GM12878 (cell line): Measurements from ENCODE around the gene FUT8. TPM values are rescaled to one million over a fixed set of nuclear protein-coding genes. Genes with fewer than 3 reads are reported as not detected.

Experiments used
- ATAC-seq: fragments of 200-7000 bp; cut with Tn5 transposase; 3 replicates; pipeline ENCODE4 v1.9.1; 2020; ENCODE audit warnings: mild to moderate bottlenecking, moderate library complexity
- BruUV-seq: library from RNA; stranded (reverse); fragments of 400-500 nt; replicated peaks from 2 replicates; lab custom pipeline; 2021; lab: Mats Ljungman, UMichigan
- CTCF ChIA-PET: fragments of 300-600 bp; sonication (Branson Sonifier 250); formaldehyde crosslinking; extraction: SDS; loops from one replicate; lab custom pipeline; 2021; ENCODE audit warnings: inconsistent platforms; lab: Yijun Ruan, JAX
- POLR2A ChIA-PET: fragments of 350-600 bp; formaldehyde crosslinking; extraction: SDS; loops from one replicate; lab custom pipeline; 2021; ENCODE audit warnings: inconsistent platforms; lab: Charles Lee
- RAD21 ChIA-PET: fragments of 300-600 bp; sonication (Branson Sonifier 250); formaldehyde crosslinking; loops from one replicate; lab custom pipeline; 2023; ENCODE audit warnings: antibody characterized with exemption; ENCODE audit not compliant: unreplicated experiment; lab: Charles Lee
- SMC1A ChIA-PET: fragments of 300-600 bp; sonication (Branson Sonifier 250); formaldehyde crosslinking; loops from one replicate; lab custom pipeline; 2023; ENCODE audit not compliant: unreplicated experiment, uncharacterized antibody; lab: Charles Lee
- DNase-seq: peaks from one replicate; pipeline ENCODE4 v3.0.0-alpha.2; 2011; ENCODE audit warnings: low read depth, low spot score
- FAIRE-seq: peaks from 3 replicates; lab custom pipeline; 2011; peaks lifted over from hg19 to GRCh38; lab: Jason Lieb, UNC
- H2AFZ ChIP-seq: 2 replicates; pipeline ENCODE4 v1.6.0; 2011; ENCODE audit warnings: low read depth, low read length, control low read depth; ENCODE audit not compliant: control insufficient read depth
- H3K27ac ChIP-seq: 2 replicates; pipeline ENCODE4 v1.5.1; 2011; ENCODE audit warnings: control low read depth; ENCODE audit not compliant: control insufficient read depth, insufficient read depth
- H3K27me3 ChIP-seq, 2 experiments: replicated peaks in 1 of 2; 2 replicates each; pipeline versions ENCODE4 v1.6.0 to v1.6.1; 2011; ENCODE audit warnings: low read length in 1 of 2; ENCODE audit not compliant: control insufficient read depth in 2 of 2, insufficient read depth in 2 of 2
- H3K36me3 ChIP-seq, 2 experiments: 2 replicates each; pipeline ENCODE4 v1.5.1; 2011; ENCODE audit warnings: low read length in 1 of 2; ENCODE audit not compliant: control insufficient read depth in 2 of 2, insufficient read depth in 2 of 2
- H3K4me1 ChIP-seq: 2 replicates; pipeline ENCODE4 v1.6.1; 2011; ENCODE audit warnings: mild to moderate bottlenecking, low read length, moderate library complexity, mixed read lengths; ENCODE audit not compliant: control insufficient read depth, insufficient read depth
- H3K4me2 ChIP-seq: 2 replicates; pipeline ENCODE4 v1.6.0; 2011; ENCODE audit warnings: control low read depth; ENCODE audit not compliant: control insufficient read depth, insufficient read depth
- H3K4me3 ChIP-seq: fragments of 200-600 bp; sonication (generic); 2 replicates; pipeline ENCODE4 v1.5.1; 2016
- H3K79me2 ChIP-seq: 2 replicates; pipeline ENCODE4 v1.6.0; 2011; ENCODE audit warnings: low read length; ENCODE audit not compliant: control insufficient read depth, insufficient read depth
- H3K9ac ChIP-seq: 2 replicates; pipeline ENCODE4 v1.8.0; 2011; ENCODE audit warnings: low read length, control low read depth, mixed read lengths; ENCODE audit not compliant: control insufficient read depth, insufficient read depth
- H3K9me3 ChIP-seq: replicated peaks from 3 replicates; pipeline ENCODE4 v1.5.1; 2011; ENCODE audit warnings: mild to moderate bottlenecking, low read length; ENCODE audit not compliant: control insufficient read depth, insufficient read depth
- H4K20me1 ChIP-seq: 2 replicates; pipeline ENCODE4 v1.6.0; 2011; ENCODE audit not compliant: control insufficient read depth, insufficient read depth
- CEBPB ChIP-seq, 2 experiments: fragments of 150-350 bp in 1 of 2; IDR thresholded peaks; 2 replicates each; pipeline ENCODE4 v1.6.1; 2012 to 2014; ENCODE audit warnings: low read depth in 2 of 2, low read length in 2 of 2, borderline replicate concordance in 1 of 2, inconsistent platforms in 1 of 2
- CHD1 ChIP-seq: IDR thresholded peaks from 2 replicates; pipeline ENCODE4 v1.6.1; 2012; ENCODE audit warnings: low read depth, low read length, improper control_type of control experiment
- DPF2 ChIP-seq: fragments of 450-650 bp; IDR thresholded peaks from 2 replicates; pipeline ENCODE4 v1.6.1; 2017; ENCODE audit warnings: mild to moderate bottlenecking
- IKZF2 ChIP-seq, 2 experiments: fragments of 450-650 bp; IDR thresholded peaks; 2 replicates each; pipeline ENCODE4 v1.6.1; 2017; ENCODE audit warnings: mild to moderate bottlenecking in 2 of 2, moderate library complexity in 2 of 2
- JUNB ChIP-seq: IDR thresholded peaks from 2 replicates; pipeline ENCODE4 v1.6.1; 2016; ENCODE audit warnings: antibody characterized with exemption, mild to moderate bottlenecking
- LARP7 ChIP-seq: fragments of 450-650 bp; IDR thresholded peaks from 2 replicates; pipeline ENCODE4 v1.6.1; 2017; ENCODE audit warnings: mild to moderate bottlenecking
- MXI1 ChIP-seq: fragments of 150-350 bp; IDR thresholded peaks from 2 replicates; pipeline ENCODE4 v1.6.1; 2011; ENCODE audit warnings: low read depth, mild to moderate bottlenecking, inconsistent platforms, low read length, improper control_type of control experiment
- NFXL1 ChIP-seq: fragments of 450-650 bp; IDR thresholded peaks from 2 replicates; pipeline ENCODE4 v1.6.1; 2017; ENCODE audit warnings: antibody characterized with exemption, mild to moderate bottlenecking, borderline replicate concordance
- SREBF1 ChIP-seq: IDR thresholded peaks from 2 replicates; pipeline ENCODE4 v1.6.1; 2012; ENCODE audit warnings: mild to moderate bottlenecking, low read length
- TBL1XR1 ChIP-seq: IDR thresholded peaks from 2 replicates; pipeline ENCODE4 v1.6.1; 2012; ENCODE audit warnings: low read depth, low read length, improper control_type of control experiment
- TCF12 ChIP-seq: IDR thresholded peaks from 2 replicates; pipeline ENCODE4 v1.6.1; 2011; ENCODE audit warnings: low read depth, mild to moderate bottlenecking, low read length
- ZSCAN29 ChIP-seq: fragments of 450-650 bp; IDR thresholded peaks from 2 replicates; pipeline ENCODE4 v1.6.1; 2017; ENCODE audit warnings: mild to moderate bottlenecking, moderate library complexity
- WGBS: methylation state at CpG from one replicate; pipeline ENCODE4 v1.1.6; 2016; ENCODE audit warnings: low lambda C conversion rate; ENCODE audit not compliant: insufficient replicate concordance, insufficient coverage; ENCODE audit errors: missing lambda C conversion rate; 5-methylcytosine and 5-hydroxymethylcytosine counted together
- in situ Hi-C: fragments of 300-500 bp; cut with MboI; formaldehyde crosslinking; loops from 9 replicates; pipeline ENCODE4 v1.14.3; 2018; ENCODE audit warnings: mixed read lengths
- intact Hi-C: fragments of 100-400 bp; cut with micrococcal nuclease; formaldehyde crosslinking; loops from one replicate; pipeline ENCODE4 v1.14.2; 2022; ENCODE audit not compliant: unreplicated experiment
- polyA plus RNA-seq, 11 experiments: library from polyadenylated mRNA; depleted of rRNA in 4 of 11; unstranded in 6 of 11; stranded (reverse) in 5 of 11; fragments of >200 nt; fragmentation: Nextera tagmentation in 4 of 11; fragmentation: Illumina TruSeq in 1 of 11; extraction: Ambion mirVana in 4 of 11; extraction: Trizol in 1 of 11; gene quantifications; 1 replicate in 1 of 11; 2 replicates in 10 of 11; pipeline versions ENCODE4 v1.2.1 to v1.2.3, GENCODE V29; 2011 to 2016; ENCODE audit warnings: inconsistent platforms in 2 of 11, missing spikeins in 2 of 11, low read depth in 1 of 11
- total RNA-seq, 4 experiments: library from RNA; depleted of rRNA in 3 of 4; stranded (reverse); fragments of >200 nt in 3 of 4; fragmentation: Illumina TruSeq in 1 of 4; extraction: Trizol in 1 of 4; gene quantifications; 2 replicates each; pipeline versions ENCODE4 v1.2.1 to v1.2.3, GENCODE V29; 2013 to 2021
- TF ChIP-seq, protein P1 (sequence below): IDR thresholded peaks from 2 replicates; pipeline ENCODE4 v1.6.1; 2011; ENCODE audit warnings: low read depth, mild to moderate bottlenecking, low read length, moderate library complexity, borderline replicate concordance; ENCODE audit errors: extremely low read depth
- TF ChIP-seq, protein P2 (sequence below): fragments of 450-650 bp; IDR thresholded peaks from 2 replicates; pipeline ENCODE4 v1.6.1; 2017; ENCODE audit warnings: mild to moderate bottlenecking, moderate library complexity
- TF ChIP-seq, protein P3 (sequence below): IDR thresholded peaks from 2 replicates; pipeline ENCODE4 v1.6.1; 2011; ENCODE audit warnings: borderline replicate concordance, low read depth, mild to moderate bottlenecking, moderate library complexity, mixed read lengths, low read length; ENCODE audit not compliant: insufficient read depth; ENCODE audit errors: extremely low read length
- TF ChIP-seq, protein P4 (sequence below): fragments of 450-650 bp; IDR thresholded peaks from 2 replicates; pipeline ENCODE4 v1.6.1; 2017; ENCODE audit warnings: low read depth, mild to moderate bottlenecking, moderate library complexity
- TF ChIP-seq, protein P5 (sequence below): fragments of 450-650 bp; IDR thresholded peaks from 2 replicates; pipeline ENCODE4 v1.6.1; 2016; ENCODE audit warnings: mild to moderate bottlenecking

Gene FUT8
- total and polyA plus RNA-seq, 10 of the 15 experiments (the other 5 are each of a cell fraction or from before 2014, with no cell fraction given): 21.3 to 106 (median 66.3) TPM

DNA sequence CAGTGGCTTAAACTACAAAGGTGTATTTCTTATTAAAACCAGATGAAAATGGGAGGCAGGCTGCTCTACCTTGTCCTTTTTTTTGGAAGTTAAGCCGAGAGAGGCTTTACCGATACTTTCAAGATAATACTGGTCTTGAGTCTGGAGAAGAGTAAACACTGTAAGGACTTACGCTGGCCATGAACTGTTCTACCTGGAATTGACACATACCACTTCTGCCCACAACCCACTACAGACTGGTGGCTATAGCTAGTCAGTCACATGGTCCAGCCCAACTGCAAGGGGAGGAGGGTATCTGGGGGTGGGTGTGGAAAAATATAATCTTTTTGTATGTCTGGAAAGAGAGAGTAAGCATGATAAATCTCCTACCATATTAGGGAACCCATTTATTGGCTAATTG lies 4.4 kb upstream of the FUT8 start:
- no peak for FAIRE-seq
- no peak for ATAC-seq
- no peak overlapping the region for H2AFZ ChIP-seq
- H3K4me1 ChIP-seq: no peaks in the 10 kb centered on the region
- no peak overlapping the region for H3K4me2 ChIP-seq
- H3K4me3 ChIP-seq: no peak overlapping the region
- H3K27ac ChIP-seq: no peak overlapping the region
- RAD21 ChIA-PET: interaction anchor here (1.5 kb wide), 1 partner anchor 53 kb away, joined by 7 read pairs; no protein-coding TSS in a partner anchor
- CTCF ChIA-PET: no interaction called here
- DNase-seq: no peak
- BruUV-seq: no TSS peak
- H4K20me1 ChIP-seq: no peaks in the 10 kb centered on the region
- 100% methylated on average over 3 of the region's 3 CpGs for WGBS
- in situ Hi-C loops (loop anchor here (5.0 kb wide), 1 partner anchor 241 kb away; no protein-coding TSS in a partner anchor), intact Hi-C loops (no loop called here)
- no peaks in the 10 kb centered on the region for H3K27me3 ChIP-seq
- SMC1A ChIA-PET: interaction anchor here (1.4 to 1.9 kb wide), 2 partner anchors 179 to 244 kb away, joined by 5 to 6 read pairs; no protein-coding TSS in a partner anchor
- POLR2A ChIA-PET: no interaction called here
- no peaks in the 10 kb centered on the region; the same call in 1 of the 3 replicates for H3K9me3 ChIP-seq
- TF ChIP-seq LARP7 (no peak), IKZF2 (IDR thresholded peaks at IDR 0.05) (no peak), CHD1 (no peak), TCF12 (no peak), MXI1 (no peak), JUNB (no peak), NFXL1 (no peak), DPF2 (no peak), SREBF1 (no peak), CEBPB (IDR thresholded peaks at IDR 0.05; ENCODE audit: borderline replicate concordance in 1 of 2, low read depth in 2 of 2, low read length in 2 of 2) (no peak), TBL1XR1 (no peak), ZSCAN29 (no peak)
- TF ChIP-seq, protein P1, sequence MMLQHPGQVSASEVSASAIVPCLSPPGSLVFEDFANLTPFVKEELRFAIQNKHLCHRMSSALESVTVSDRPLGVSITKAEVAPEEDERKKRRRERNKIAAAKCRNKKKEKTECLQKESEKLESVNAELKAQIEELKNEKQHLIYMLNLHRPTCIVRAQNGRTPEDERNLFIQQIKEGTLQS: no peak
- TF ChIP-seq, protein P2, sequence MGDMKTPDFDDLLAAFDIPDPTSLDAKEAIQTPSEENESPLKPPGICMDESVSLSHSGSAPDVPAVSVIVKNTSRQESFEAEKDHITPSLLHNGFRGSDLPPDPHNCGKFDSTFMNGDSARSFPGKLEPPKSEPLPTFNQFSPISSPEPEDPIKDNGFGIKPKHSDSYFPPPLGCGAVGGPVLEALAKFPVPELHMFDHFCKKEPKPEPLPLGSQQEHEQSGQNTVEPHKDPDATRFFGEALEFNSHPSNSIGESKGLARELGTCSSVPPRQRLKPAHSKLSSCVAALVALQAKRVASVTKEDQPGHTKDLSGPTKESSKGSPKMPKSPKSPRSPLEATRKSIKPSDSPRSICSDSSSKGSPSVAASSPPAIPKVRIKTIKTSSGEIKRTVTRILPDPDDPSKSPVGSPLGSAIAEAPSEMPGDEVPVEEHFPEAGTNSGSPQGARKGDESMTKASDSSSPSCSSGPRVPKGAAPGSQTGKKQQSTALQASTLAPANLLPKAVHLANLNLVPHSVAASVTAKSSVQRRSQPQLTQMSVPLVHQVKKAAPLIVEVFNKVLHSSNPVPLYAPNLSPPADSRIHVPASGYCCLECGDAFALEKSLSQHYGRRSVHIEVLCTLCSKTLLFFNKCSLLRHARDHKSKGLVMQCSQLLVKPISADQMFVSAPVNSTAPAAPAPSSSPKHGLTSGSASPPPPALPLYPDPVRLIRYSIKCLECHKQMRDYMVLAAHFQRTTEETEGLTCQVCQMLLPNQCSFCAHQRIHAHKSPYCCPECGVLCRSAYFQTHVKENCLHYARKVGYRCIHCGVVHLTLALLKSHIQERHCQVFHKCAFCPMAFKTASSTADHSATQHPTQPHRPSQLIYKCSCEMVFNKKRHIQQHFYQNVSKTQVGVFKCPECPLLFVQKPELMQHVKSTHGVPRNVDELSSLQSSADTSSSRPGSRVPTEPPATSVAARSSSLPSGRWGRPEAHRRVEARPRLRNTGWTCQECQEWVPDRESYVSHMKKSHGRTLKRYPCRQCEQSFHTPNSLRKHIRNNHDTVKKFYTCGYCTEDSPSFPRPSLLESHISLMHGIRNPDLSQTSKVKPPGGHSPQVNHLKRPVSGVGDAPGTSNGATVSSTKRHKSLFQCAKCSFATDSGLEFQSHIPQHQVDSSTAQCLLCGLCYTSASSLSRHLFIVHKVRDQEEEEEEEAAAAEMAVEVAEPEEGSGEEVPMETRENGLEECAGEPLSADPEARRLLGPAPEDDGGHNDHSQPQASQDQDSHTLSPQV: no peak
- TF ChIP-seq, protein P3, sequence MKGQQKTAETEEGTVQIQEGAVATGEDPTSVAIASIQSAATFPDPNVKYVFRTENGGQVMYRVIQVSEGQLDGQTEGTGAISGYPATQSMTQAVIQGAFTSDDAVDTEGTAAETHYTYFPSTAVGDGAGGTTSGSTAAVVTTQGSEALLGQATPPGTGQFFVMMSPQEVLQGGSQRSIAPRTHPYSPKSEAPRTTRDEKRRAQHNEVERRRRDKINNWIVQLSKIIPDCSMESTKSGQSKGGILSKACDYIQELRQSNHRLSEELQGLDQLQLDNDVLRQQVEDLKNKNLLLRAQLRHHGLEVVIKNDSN: no peak
- TF ChIP-seq, protein P4, sequence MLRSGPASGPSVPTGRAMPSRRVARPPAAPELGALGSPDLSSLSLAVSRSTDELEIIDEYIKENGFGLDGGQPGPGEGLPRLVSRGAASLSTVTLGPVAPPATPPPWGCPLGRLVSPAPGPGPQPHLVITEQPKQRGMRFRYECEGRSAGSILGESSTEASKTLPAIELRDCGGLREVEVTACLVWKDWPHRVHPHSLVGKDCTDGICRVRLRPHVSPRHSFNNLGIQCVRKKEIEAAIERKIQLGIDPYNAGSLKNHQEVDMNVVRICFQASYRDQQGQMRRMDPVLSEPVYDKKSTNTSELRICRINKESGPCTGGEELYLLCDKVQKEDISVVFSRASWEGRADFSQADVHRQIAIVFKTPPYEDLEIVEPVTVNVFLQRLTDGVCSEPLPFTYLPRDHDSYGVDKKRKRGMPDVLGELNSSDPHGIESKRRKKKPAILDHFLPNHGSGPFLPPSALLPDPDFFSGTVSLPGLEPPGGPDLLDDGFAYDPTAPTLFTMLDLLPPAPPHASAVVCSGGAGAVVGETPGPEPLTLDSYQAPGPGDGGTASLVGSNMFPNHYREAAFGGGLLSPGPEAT: no peak
- TF ChIP-seq, protein P5, sequence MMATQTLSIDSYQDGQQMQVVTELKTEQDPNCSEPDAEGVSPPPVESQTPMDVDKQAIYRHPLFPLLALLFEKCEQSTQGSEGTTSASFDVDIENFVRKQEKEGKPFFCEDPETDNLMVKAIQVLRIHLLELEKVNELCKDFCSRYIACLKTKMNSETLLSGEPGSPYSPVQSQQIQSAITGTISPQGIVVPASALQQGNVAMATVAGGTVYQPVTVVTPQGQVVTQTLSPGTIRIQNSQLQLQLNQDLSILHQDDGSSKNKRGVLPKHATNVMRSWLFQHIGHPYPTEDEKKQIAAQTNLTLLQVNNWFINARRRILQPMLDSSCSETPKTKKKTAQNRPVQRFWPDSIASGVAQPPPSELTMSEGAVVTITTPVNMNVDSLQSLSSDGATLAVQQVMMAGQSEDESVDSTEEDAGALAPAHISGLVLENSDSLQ: no peak
- H3K36me3 ChIP-seq: no peaks in the 10 kb centered on the region
- H3K9ac ChIP-seq: no peak overlapping the region
- peaks cover 20% of the 10 kb centered on the region for H3K79me2 ChIP-seq
